A172 (cell line): ENCODE measurements around the gene IGFLR1. TPM values are rescaled to one million over a fixed set of nuclear protein-coding genes. Genes with fewer than 3 reads are reported as not detected.
"Not testable (repeated sequence)": the region's sequence is repeated elsewhere in the genome, so short reads cannot be mapped to it uniquely, and the experiment has no call there.

Experiments
- DNase-seq: peaks from one replicate; pipeline ENCODE4 v3.0.0-alpha.2; 2015; ENCODE audit warnings: low spot score
- total RNA-seq: library from RNA; depleted of rRNA; stranded (reverse); fragments of >200 nt; shearing (Covaris generic); gene quantifications from 2 replicates; pipeline ENCODE4 v1.2.3, GENCODE V29; 2014

The IGFLR1 gene
- total RNA-seq, 1 experiment from 2014 or later: 22.0 TPM

DNA sequence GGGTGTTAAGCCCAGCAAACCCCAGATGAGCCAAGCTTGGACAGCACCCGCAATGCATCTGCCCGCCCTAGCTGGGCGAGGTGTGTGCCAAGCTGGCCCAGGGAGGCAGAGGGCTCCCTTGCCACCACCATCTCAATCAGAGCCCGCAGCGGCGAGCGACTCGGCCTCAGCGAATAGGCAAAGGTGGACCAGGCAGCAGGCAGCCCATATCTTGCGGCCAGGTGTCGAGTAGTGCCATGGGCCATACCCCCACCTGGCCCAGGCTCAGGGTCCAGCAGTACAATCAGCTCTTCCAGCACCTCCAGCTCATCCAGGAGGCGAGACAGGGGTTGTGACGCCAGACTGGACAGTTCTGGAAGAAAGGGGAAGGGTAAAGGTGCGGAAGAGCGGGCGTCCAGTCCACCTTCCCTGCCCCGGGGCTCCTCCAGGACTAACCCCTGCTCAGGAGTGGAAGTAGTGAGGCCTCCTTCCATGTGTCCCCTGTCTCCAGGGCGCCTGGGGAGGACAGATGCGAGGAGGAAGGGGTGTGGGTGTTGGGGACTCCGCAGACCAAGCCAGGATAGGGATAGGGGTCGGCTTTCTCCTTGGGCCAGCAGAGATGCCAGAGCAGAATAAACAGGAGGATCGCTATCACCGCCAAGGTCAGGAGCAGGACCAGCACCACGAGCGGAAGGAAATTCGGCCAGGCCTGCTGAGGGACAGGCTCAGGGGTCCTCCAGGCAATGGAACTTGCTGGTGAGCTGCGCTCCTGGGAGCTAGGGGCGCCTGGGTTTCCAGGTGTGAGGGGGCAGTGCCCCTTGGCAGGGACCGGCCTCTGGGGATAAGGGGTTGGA, 2.8 kb downstream of the IGFLR1 start:
- no peak for DNase-seq

DNA sequence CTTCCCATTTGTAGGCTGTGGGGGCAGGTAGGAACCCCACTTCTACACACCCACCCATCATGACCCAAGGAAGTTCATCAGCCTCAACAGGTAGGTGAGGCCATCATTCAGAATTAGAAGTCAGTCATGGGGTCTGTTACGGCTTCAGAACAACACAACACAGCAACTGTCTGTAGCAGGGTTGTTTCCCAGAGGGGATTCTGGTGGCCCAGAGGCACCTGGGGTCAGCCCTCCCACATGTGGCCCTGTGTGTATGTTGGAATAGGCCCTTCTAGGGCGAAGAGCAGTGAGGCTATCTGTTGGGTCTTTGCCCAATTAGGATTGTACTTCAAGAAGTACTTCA, 3.4 kb downstream of the IGFLR1 start:
- no peak for DNase-seq

DNA sequence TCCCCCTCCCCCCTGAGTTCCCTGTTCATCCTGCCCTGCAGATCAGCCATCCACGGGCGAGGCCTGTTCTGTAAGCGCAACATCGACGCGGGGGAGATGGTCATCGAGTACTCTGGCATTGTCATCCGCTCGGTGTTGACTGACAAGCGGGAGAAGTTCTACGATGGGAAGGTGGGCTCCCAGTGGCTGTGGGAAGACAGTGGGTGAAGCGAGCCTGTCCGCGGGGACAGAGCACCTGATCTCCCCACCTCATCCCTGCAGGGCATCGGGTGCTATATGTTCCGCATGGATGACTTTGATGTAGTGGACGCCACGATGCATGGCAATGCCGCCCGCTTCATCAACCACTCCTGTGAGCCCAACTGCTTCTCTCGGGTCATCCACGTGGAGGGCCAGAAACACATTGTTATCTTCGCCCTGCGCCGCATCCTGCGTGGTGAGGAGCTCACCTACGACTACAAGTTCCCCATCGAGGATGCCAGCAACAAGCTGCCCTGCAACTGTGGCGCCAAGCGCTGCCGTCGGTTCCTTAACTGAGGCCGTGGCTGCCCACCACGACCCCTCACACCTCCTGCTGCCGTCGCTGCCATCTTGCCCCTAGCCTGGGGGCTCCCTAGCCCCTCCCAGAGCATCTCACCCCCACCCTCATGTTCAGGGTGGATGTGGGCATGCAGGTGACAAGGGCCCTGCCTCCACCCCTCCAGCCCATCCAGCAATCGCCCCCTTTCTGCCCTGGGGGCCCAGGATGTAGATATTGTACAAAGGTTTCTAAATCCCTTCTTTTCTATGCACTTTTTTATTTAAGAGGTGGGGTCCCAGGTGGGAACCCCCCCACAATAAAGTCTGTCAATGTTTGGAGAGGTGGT, 4.0 kb downstream of the IGFLR1 start:
- DNase-seq: no peak

DNA sequence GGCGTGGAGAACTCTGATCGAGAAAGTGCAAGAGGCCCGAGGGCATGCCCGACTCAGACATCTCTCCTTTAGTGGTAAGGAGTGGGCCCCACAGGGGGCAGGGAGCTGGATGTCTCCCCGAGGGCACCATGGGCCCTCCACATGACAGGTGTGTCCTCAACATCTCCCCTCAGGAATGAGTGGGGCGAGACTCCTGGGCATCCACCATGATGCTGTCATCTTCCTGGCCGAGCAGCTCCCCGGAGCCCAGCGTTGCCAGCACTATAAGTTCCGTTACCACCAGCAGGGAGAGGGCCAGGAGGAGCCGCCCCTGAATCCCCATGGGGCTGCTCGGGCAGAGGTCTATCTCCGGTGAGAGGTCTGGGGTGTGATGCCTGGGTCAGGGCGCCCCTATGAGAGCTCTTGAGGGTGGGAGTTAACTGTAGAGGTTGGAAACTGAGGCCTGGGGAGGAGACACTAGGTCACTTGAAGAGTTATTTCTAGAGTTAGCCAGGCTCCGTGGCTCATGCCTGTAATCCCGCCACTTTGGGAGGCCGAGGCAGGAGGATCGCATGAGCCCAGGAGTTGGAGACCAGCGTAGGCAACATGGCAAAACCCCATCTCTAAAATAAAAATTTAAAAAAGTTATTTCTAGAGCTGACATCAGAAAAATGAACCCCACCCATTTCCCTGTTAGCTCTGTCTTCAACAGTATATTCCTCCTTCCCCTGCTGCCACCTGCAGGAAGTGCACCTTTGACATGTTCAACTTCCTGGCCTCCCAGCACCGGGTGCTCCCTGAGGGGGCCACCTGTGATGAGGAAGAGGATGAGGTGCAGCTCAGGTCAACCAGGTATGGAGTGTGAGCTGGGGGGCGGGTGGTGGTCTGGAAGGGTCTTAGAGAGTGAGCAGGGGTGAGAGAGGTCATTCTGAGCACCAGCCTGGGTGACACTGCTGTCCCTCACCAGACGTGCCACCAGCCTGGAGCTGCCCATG, 5.1 kb downstream of the IGFLR1 start:
- no peak for DNase-seq

DNA sequence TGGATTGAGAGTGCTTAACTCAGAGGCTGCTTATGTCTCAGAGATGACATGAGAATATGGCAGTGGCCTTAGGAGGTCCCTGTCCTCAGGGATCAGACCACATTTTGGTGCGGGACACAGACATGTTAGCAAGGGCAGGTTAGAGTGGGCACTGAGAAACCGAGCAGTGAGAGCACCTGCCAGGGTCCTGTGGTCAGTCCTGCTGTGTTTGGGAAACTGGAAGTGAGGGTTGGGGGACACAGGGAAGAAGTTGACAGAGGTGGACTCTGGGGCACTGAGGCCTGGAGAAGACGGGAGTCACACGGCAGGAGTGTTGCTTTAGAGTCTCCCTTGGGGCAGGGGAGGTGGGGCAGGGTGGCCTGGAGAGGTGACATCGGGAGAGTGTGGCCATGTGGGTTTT, 7.4 kb downstream of the IGFLR1 start:
- DNase-seq: no peak

DNA sequence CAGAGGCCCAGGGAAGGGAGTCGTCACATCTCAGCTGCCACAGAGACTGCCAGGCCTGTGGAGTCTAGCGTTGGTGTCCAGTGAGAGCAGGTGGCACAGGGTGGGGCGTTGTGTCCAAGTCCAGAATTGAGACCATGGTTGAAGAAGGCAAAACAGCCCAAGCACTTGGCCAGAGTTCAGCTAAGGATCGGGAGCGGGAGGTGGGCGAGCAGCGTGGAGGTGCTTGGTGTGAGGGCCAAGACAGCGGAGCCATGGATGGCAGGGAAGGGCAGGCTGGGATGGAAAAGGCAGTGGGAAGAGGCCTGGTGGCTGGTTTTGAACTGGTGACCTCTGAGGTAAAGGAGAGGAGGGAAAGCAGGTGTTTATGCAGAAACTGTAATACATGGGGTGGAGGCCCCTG, 8.0 kb downstream of the IGFLR1 start:
- DNase-seq: no peak

DNA sequence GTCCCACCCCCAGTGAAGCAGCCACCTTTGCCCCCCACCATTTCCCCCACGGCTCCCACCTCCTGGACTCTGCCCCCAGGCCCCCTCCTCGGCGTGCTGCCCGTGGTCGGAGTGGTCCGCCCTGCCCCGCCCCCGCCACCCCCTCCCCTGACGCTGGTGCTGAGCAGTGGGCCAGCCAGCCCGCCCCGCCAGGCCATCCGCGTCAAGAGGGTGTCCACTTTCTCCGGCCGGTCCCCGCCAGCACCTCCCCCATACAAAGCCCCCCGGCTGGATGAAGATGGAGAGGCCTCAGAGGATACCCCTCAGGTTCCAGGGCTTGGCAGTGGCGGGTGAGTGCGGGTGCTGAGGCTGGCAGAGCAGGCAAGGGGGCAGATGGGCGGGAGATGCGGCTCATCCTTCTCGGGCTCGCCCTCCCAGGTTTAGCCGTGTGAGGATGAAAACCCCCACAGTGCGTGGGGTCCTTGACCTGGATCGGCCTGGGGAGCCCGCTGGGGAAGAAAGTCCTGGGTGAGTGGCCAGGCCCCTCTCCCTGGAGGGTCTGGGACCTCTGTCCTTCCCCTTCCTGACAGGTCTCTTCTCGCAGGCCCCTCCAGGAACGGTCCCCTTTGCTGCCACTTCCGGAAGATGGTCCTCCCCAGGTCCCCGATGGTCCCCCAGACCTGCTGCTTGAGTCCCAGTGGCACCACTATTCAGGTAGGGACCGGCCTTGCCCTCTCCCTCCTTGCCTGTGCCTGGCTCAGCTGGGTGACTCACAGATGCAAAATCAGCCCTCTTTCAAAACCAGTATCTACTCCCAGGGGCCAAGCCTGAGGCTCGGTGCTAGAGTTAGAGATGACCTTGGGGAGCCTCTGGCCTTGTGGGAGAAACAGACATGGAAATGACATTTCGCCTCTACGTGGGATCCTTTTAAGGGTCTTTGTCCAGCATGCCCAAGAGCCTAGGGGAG, 8.8 kb downstream of the IGFLR1 start:
- no peak for DNase-seq

DNA sequence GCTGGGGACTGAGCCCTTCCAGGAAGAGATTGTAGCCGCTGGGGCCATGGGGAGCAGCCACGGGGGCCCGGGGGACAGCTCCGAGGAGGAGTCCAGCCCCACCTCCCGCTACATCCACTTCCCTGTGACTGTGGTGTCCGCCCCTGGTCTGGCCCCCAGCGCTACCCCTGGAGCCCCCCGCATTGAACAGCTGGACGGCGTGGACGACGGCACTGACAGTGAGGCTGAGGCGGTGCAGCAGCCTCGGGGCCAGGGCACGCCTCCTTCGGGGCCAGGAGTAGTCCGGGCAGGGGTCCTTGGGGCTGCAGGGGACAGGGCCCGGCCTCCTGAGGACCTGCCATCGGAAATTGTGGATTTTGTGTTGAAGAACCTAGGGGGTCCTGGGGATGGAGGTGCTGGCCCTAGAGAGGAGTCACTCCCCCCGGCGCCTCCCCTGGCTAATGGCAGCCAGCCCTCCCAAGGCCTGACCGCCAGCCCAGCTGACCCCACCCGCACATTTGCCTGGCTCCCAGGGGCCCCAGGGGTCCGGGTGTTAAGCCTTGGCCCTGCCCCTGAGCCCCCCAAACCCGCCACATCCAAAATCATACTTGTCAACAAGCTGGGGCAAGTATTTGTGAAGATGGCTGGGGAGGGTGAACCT, 9.6 kb downstream of the IGFLR1 start:
- DNase-seq: no peak

DNA sequence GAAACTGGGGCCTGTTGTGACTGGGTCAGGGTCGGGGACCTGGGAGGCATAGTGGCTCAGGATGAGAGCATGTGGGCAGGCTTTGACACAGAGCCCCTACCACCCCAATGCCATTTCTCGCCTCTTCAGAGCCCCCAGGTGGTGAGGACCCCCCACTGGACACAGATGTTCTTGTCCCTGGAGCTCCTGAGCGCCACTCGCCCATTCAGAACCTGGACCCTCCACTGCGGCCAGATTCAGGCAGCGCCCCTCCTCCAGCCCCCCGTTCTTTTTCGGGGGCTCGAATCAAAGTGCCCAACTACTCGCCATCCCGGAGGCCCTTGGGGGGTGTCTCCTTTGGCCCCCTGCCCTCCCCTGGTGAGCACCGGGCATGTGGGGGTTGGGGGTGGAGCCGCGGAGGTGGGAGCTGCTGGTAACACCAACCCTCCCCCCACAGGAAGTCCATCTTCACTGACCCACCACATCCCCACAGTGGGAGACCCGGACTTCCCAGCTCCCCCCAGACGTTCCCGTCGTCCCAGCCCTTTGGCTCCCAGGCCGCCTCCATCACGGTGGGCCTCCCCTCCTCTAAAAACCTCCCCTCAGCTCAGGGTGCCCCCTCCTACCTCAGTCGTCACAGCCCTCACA, 10.4 kb downstream of the IGFLR1 start:
- no peak for DNase-seq

DNA sequence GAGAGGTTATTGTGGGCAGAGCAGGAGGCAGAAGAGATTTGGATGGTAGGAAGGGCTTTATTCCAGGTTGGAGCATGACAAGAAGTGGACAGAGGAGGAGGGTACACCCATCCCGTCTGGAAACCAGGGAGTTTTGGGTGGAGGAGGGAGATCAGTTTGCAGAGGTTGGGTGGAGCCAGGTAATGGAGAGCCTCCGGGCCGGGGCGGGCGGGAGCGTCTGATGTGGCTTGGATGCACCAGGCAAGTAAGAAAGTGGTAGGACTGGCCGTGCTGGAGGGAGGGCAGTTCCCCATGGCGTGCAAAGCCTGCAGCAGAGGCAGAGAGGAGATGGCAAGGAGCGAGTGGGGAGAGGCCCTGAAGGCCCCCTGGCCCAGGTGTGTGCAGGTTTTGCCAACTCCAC, 10.9 kb downstream of the IGFLR1 start:
- no peak for DNase-seq

DNA sequence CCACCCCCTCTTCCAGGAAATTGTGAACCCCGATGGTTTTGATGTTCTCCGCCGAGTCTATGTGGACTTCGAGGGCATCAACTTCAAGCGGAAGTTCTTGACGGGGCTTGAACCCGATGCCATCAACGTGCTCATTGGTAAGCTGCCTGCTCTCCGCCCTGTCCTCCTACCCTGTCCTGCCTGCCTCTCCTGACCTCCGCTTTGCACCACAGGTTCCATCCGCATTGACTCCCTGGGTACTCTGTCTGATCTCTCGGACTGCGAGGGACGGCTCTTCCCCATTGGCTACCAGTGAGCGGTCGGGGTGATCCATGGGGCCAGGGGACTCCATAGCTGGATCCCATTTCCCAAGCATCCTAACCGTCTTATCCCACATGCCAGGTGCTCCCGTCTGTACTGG, 11.9 kb downstream of the IGFLR1 start:
- no peak for DNase-seq

DNA sequence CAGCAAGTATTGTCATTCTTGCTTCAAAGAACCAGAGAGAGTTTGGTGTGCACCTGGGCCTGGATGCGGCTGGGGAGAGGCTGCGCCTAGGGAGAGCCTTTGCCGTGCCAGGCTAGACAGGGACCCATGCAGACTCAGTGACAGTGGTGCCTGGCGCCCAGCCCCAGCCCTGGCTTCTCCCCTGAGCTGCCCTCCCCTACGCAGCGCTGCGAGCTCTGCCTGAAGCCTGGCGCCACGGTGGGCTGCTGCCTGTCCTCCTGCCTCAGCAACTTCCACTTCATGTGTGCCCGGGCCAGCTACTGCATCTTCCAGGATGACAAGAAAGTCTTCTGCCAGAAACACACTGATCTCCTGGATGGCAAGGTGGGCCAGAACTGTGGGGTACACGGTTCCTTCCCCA, 12.5 kb downstream of the IGFLR1 start:
- no peak for DNase-seq

DNA sequence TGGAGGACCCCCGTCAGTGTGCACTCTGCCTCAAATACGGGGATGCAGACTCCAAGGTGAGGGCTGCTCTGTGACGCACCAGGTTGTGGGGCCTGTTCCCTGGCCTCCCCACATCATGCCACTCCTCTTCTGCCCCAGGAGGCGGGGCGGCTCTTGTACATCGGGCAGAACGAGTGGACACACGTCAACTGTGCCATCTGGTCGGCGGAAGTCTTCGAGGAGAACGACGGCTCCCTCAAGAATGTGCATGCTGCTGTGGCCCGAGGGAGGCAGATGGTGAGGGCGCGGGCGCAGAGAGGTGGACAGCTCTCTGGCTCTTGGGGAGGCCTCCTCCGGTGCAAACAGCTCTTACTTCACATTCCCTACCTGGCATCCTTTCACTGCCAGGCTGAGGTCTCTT, 13.2 kb downstream of the IGFLR1 start:
- DNase-seq: no peak

DNA sequence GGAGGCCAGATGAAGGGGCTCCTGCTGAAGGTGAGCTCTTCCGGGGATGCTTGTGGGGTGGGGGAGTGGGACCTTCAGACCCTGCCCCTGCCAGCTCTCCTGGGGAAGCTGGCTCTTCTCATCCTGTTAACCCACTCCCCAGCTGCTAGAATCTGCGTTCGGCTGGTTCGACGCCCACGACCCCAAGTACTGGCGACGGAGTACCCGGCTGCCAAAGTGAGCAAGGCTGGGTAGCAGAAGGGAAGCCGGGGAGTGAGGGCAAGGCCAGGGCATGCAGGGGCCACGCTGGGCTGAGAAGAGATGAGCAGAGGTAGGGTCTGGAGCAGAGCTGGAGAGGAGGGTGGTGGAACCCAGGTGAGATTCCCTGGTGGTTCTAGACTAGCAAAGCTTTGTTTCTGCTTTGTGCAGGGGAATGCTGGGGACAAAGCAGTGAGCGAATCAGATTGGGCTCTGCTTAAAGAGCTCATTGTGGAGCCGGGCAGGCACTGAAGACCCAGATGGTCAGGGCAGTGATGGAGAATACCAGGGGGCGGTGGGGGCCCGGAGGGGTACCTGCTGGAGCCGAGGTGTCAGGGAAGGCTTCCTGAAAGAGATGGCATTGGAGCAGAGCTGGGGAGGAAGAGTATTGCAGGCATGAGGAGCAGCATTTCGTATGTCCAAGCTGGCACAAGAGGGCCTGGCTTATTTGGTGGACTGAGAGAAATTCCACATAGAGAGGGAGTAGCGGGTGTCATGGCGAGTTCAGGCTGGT, 14.1 kb downstream of the IGFLR1 start:
- no peak for DNase-seq

DNA sequence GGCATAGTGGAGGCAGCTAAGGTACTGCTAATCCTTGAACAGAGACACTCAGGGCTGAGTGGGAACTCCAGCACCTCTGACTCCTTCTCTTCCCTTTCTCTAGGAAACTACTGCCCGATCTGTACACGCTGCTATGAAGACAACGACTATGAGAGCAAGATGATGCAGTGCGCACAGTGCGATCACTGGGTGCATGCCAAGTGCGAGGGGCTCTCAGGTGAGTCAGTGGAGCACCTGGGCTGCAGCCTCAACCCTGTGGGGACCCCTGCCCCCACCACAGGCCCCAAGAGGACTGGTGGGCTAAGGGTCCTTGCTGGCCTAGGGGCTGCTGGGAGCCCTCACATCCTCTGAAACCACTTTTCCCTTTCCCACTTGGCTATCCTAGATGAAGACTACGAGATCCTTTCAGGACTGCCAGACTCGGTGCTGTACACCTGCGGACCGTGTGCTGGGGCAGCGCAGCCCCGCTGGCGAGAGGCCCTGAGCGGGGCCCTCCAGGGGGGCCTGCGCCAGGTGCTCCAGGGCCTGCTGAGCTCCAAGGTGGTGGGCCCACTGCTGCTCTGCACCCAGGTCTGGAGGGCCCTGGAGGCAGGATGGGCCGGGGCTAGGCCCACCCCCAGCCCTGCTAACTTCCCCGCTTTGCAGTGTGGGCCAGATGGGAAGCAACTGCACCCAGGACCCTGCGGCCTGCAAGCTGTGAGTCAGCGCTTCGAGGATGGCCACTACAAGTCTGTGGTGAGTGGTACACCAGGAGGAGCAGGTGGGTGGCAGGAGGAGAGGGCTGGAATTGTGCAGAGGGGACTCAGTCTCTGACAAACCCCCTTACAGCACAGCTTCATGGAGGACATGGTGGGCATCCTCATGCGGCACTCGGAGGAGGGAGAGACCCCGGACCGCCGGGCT, 14.9 kb downstream of the IGFLR1 start:
- no peak for DNase-seq

DNA sequence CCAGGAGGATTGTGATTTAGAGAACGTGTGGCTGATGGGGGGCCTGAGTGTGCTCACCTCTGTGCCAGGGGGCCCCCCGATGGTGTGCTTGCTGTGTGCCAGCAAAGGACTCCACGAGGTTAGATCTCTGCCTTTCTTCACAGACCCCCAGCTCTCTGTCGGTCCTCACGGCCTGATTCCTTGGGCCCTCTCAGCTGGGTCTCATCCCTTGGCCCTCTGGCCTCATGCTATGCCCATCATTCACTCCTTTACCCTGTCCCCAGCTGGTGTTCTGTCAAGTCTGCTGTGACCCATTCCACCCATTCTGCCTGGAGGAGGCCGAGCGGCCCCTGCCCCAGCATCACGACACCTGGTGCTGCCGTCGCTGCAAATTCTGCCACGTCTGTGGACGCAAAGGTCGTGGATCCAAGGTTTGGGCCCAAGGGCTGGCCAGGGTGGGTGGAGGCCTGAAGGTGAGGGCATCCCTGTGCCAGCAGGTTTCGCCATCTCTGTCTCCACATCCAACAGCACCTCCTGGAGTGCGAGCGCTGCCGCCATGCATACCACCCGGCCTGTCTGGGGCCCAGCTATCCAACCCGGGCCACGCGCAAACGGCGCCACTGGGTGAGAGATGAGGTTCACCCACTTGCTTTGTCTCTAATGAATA, 16.9 kb downstream of the IGFLR1 start:
- no peak for DNase-seq

DNA sequence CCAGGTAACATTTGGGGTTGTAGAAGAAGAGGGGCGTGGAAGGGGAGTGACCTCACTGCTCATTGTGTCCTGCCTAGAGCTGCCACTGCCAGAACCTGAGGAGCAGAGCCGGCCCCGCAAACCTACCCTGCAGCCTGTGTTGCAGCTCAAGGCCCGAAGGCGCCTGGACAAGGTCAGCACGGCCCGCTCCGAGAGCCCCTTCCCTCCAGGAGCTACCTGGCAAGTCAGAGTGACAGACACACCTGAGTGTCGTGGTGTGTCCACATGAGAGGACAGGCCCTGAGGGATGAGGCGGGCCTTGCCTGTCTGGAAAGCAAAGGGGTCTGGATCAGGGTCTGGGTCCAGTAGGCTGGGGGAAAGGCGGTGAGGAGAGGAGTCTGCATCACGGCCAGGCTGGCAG, 17.7 kb downstream of the IGFLR1 start:
- no peak for DNase-seq

DNA sequence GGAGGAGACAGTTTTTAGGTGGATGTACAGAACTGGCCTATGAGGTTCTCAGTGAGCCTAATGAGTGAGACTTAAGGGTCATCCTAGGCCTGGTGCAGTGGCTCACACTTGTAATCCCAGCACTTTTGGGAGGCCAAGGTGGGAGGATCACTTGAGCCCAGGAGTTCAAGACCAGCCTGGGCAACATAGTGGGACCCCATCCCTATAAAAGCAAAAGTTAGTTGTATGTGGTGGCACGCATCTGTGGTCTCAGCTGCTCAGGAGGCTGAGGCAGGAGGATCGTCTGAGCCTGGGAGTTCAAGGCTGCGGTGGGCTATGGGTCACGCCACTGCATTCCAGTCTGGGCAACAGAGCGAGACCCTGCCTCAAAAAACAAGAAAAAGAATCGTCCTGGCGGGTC, 18.1 kb downstream of the IGFLR1 start:
- DNase-seq: not testable (repeated sequence)
